ENCODE measurements around the gene AFF4.

DNA sequence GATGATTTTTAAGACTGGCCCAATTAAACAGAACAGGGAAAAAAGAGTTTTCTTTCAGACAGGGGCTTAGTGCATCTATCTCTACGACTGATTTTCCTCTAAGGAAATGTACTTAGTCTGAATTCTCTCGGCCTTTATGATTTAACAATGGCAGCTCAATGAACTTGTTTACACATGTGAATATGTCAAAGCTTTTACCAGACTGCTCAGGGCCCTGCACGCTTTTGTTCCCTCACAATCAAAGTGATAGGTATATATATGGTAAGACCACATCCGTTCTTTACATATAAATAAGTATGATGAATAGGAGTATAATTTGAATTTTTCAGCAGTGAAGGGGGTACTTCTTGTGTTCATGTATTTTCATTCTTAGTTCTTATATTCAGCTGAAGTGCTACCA is 62.4 kb downstream of the AFF4 start:
- TF ChIP-seq, protein P1, sequence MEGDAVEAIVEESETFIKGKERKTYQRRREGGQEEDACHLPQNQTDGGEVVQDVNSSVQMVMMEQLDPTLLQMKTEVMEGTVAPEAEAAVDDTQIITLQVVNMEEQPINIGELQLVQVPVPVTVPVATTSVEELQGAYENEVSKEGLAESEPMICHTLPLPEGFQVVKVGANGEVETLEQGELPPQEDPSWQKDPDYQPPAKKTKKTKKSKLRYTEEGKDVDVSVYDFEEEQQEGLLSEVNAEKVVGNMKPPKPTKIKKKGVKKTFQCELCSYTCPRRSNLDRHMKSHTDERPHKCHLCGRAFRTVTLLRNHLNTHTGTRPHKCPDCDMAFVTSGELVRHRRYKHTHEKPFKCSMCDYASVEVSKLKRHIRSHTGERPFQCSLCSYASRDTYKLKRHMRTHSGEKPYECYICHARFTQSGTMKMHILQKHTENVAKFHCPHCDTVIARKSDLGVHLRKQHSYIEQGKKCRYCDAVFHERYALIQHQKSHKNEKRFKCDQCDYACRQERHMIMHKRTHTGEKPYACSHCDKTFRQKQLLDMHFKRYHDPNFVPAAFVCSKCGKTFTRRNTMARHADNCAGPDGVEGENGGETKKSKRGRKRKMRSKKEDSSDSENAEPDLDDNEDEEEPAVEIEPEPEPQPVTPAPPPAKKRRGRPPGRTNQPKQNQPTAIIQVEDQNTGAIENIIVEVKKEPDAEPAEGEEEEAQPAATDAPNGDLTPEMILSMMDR (IDR thresholded peaks at IDR 0.05): no peak
- TF ChIP-seq POLR2A (IDR thresholded peaks at IDR 0.05): no peak
